GM12878 (cell line): ENCODE data around the gene CROCC. TPM values are rescaled to one million over a fixed set of nuclear protein-coding genes. Genes with fewer than 3 reads are reported as not detected.

Source experiments
- ATAC-seq: fragments of 200-7000 bp; cut with Tn5 transposase; 3 replicates; pipeline ENCODE4 v1.9.1; 2020; ENCODE audit warnings: mild to moderate bottlenecking, moderate library complexity
- BruUV-seq: library from RNA; stranded (reverse); fragments of 400-500 nt; replicated peaks from 2 replicates; lab custom pipeline; 2021; lab: Mats Ljungman, UMichigan
- CTCF ChIA-PET: fragments of 300-600 bp; sonication (Branson Sonifier 250); formaldehyde crosslinking; extraction: SDS; loops from one replicate; lab custom pipeline; 2021; ENCODE audit warnings: inconsistent platforms; lab: Yijun Ruan, JAX
- POLR2A ChIA-PET: fragments of 350-600 bp; formaldehyde crosslinking; extraction: SDS; loops from one replicate; lab custom pipeline; 2021; ENCODE audit warnings: inconsistent platforms; lab: Charles Lee
- RAD21 ChIA-PET: fragments of 300-600 bp; sonication (Branson Sonifier 250); formaldehyde crosslinking; loops from one replicate; lab custom pipeline; 2023; ENCODE audit warnings: antibody characterized with exemption; ENCODE audit not compliant: unreplicated experiment; lab: Charles Lee
- SMC1A ChIA-PET: fragments of 300-600 bp; sonication (Branson Sonifier 250); formaldehyde crosslinking; loops from one replicate; lab custom pipeline; 2023; ENCODE audit not compliant: unreplicated experiment, uncharacterized antibody; lab: Charles Lee
- DNase-seq: peaks from one replicate; pipeline ENCODE4 v3.0.0-alpha.2; 2011; ENCODE audit warnings: low read depth, low spot score
- FAIRE-seq: peaks from 3 replicates; lab custom pipeline; 2011; peaks lifted over from hg19 to GRCh38; lab: Jason Lieb, UNC
- H2AFZ ChIP-seq: 2 replicates; pipeline ENCODE4 v1.6.0; 2011; ENCODE audit warnings: low read depth, low read length, control low read depth; ENCODE audit not compliant: control insufficient read depth
- H3K27ac ChIP-seq: 2 replicates; pipeline ENCODE4 v1.5.1; 2011; ENCODE audit warnings: control low read depth; ENCODE audit not compliant: control insufficient read depth, insufficient read depth
- H3K27me3 ChIP-seq, 2 experiments: replicated peaks in 1 of 2; 2 replicates each; pipeline versions ENCODE4 v1.6.0 to v1.6.1; 2011; ENCODE audit warnings: low read length in 1 of 2; ENCODE audit not compliant: control insufficient read depth in 2 of 2, insufficient read depth in 2 of 2
- H3K36me3 ChIP-seq, 2 experiments: 2 replicates each; pipeline ENCODE4 v1.5.1; 2011; ENCODE audit warnings: low read length in 1 of 2; ENCODE audit not compliant: control insufficient read depth in 2 of 2, insufficient read depth in 2 of 2
- H3K4me1 ChIP-seq: 2 replicates; pipeline ENCODE4 v1.6.1; 2011; ENCODE audit warnings: mild to moderate bottlenecking, low read length, moderate library complexity, mixed read lengths; ENCODE audit not compliant: control insufficient read depth, insufficient read depth
- H3K4me2 ChIP-seq: 2 replicates; pipeline ENCODE4 v1.6.0; 2011; ENCODE audit warnings: control low read depth; ENCODE audit not compliant: control insufficient read depth, insufficient read depth
- H3K4me3 ChIP-seq: fragments of 200-600 bp; sonication (generic); 2 replicates; pipeline ENCODE4 v1.5.1; 2016
- H3K79me2 ChIP-seq: 2 replicates; pipeline ENCODE4 v1.6.0; 2011; ENCODE audit warnings: low read length; ENCODE audit not compliant: control insufficient read depth, insufficient read depth
- H3K9ac ChIP-seq: 2 replicates; pipeline ENCODE4 v1.8.0; 2011; ENCODE audit warnings: low read length, control low read depth, mixed read lengths; ENCODE audit not compliant: control insufficient read depth, insufficient read depth
- H3K9me3 ChIP-seq: replicated peaks from 3 replicates; pipeline ENCODE4 v1.5.1; 2011; ENCODE audit warnings: mild to moderate bottlenecking, low read length; ENCODE audit not compliant: control insufficient read depth, insufficient read depth
- H4K20me1 ChIP-seq: 2 replicates; pipeline ENCODE4 v1.6.0; 2011; ENCODE audit not compliant: control insufficient read depth, insufficient read depth
- CBX3 ChIP-seq: fragments of 200-600 bp; sonication (generic); IDR thresholded peaks from 2 replicates; pipeline ENCODE4 v1.6.1; 2016; ENCODE audit warnings: low read depth, borderline replicate concordance
- EZH2 ChIP-seq: IDR thresholded peaks from 2 replicates; pipeline ENCODE4 v1.6.1; 2012; ENCODE audit warnings: low read depth, mild to moderate bottlenecking, control low read depth, inconsistent platforms, low read length, borderline replicate concordance; ENCODE audit not compliant: control insufficient read depth
- IKZF2 ChIP-seq, 2 experiments: fragments of 450-650 bp; IDR thresholded peaks; 2 replicates each; pipeline ENCODE4 v1.6.1; 2017; ENCODE audit warnings: mild to moderate bottlenecking in 2 of 2, moderate library complexity in 2 of 2
- MXI1 ChIP-seq: fragments of 150-350 bp; IDR thresholded peaks from 2 replicates; pipeline ENCODE4 v1.6.1; 2011; ENCODE audit warnings: low read depth, mild to moderate bottlenecking, inconsistent platforms, low read length, improper control_type of control experiment
- MYB ChIP-seq: fragments of 150-350 bp; IDR thresholded peaks from 2 replicates; pipeline ENCODE4 v1.6.1; 2014; ENCODE audit warnings: mild to moderate bottlenecking, low read depth, low read length, borderline replicate concordance
- RUNX3 ChIP-seq: IDR thresholded peaks from 2 replicates; pipeline ENCODE4 v1.6.1; 2012; ENCODE audit warnings: low read length, inconsistent platforms
- ZNF207 ChIP-seq: fragments of 450-650 bp; IDR thresholded peaks from 2 replicates; pipeline ENCODE4 v1.6.1; 2014; ENCODE audit warnings: antibody characterized with exemption, mild to moderate bottlenecking, borderline replicate concordance
- ZNF217 ChIP-seq: fragments of 450-650 bp; IDR thresholded peaks from 2 replicates; pipeline ENCODE4 v1.6.1; 2017; ENCODE audit warnings: antibody characterized with exemption, mild to moderate bottlenecking
- WGBS: methylation state at CpG from one replicate; pipeline ENCODE4 v1.1.6; 2016; ENCODE audit warnings: low lambda C conversion rate; ENCODE audit not compliant: insufficient replicate concordance, insufficient coverage; ENCODE audit errors: missing lambda C conversion rate; 5-methylcytosine and 5-hydroxymethylcytosine counted together
- in situ Hi-C: fragments of 300-500 bp; cut with MboI; formaldehyde crosslinking; loops from 9 replicates; pipeline ENCODE4 v1.14.3; 2018; ENCODE audit warnings: mixed read lengths
- intact Hi-C: fragments of 100-400 bp; cut with micrococcal nuclease; formaldehyde crosslinking; loops from one replicate; pipeline ENCODE4 v1.14.2; 2022; ENCODE audit not compliant: unreplicated experiment
- polyA plus RNA-seq, 11 experiments: library from polyadenylated mRNA; depleted of rRNA in 4 of 11; unstranded in 6 of 11; stranded (reverse) in 5 of 11; fragments of >200 nt; fragmentation: Nextera tagmentation in 4 of 11; fragmentation: Illumina TruSeq in 1 of 11; extraction: Ambion mirVana in 4 of 11; extraction: Trizol in 1 of 11; gene quantifications; 1 replicate in 1 of 11; 2 replicates in 10 of 11; pipeline versions ENCODE4 v1.2.1 to v1.2.3, GENCODE V29; 2011 to 2016; ENCODE audit warnings: inconsistent platforms in 2 of 11, missing spikeins in 2 of 11, low read depth in 1 of 11
- total RNA-seq, 4 experiments: library from RNA; depleted of rRNA in 3 of 4; stranded (reverse); fragments of >200 nt in 3 of 4; fragmentation: Illumina TruSeq in 1 of 4; extraction: Trizol in 1 of 4; gene quantifications; 2 replicates each; pipeline versions ENCODE4 v1.2.1 to v1.2.3, GENCODE V29; 2013 to 2021
- TF ChIP-seq, protein P1 (sequence below): fragments of 450-650 bp; IDR thresholded peaks from 2 replicates; pipeline ENCODE4 v1.6.1; 2018; ENCODE audit warnings: borderline replicate concordance, mild to moderate bottlenecking; ENCODE audit not compliant: partially characterized antibody
- TF ChIP-seq, protein P2 (sequence below): fragments of 450-650 bp; IDR thresholded peaks from 2 replicates; pipeline ENCODE4 v1.6.1; 2016; ENCODE audit warnings: mild to moderate bottlenecking

Gene CROCC
- total and polyA plus RNA-seq, 10 of the 15 experiments (the other 5 are each of a cell fraction or from before 2014, with no cell fraction given): 0.04 to 5.5 (median 2.3) TPM

DNA sequence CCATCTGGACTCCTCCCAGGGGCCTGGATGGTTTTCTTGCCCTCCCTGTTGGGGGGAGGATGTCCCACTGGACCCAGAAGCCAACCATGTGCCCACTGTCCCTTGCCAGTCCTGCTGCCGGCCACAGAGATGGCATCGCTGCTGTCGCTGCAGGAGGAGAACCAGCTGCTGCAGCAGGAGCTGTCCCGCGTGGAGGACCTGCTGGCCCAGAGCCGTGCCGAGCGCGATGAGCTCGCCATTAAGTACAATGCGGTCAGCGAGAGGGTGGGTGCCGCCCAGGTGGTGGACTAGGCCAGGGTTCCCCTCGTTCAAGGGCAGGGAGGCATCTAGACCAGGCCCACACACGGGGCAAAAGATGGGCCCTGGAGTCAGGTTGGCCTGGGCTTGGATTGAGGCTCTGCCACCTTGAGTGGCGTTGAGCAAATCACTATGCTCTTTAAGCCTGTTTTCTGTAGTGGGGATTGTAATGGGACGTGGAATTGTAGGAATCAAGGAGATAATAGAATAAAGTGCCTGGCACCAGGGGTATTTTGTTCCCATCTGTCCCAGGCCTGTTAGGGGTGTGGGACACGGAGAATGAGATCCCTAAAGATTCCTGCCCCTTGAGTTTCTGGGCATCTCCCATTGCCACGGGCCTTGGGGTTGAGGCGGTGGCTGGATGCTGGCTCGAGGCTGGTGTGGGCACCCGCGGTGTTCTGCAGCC lies 2.6 kb downstream of the CROCC start:
- CTCF ChIA-PET: no interaction called here
- POLR2A ChIA-PET: no interaction called here
- in situ Hi-C loops: no loop called here

DNA sequence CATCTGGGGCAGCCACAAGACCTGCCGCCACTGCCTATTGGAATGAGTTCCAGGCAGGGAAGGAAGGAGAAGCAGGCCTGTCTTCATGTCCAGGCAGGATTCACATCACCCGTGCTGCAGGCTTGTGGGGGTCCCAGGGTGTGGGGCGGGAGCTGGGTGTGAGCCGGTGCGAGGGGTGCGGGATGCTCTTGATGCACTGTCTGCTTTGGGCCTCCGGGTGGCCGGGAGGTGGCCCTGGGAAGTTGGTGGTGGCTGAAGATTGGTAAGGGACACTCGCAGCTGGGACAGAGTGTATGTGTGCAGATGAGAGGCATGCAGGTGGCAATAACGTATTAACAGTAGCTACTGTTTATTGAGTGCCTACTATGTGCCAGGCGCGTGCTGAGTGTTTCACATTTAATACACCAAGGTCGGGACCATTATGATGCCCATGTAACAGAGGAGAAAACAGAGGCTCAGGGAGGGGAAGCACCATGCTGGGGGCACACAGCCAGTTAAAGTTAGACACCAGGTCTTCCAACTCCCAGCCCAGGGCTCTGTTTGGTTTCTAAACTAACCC lies 3.3 kb downstream of the CROCC start:
- Histone ChIP-seq H3K9me3 (no peaks in the 10 kb centered on the region), H4K20me1 (no peaks in the 10 kb centered on the region), H3K36me3 (no peaks in the 10 kb centered on the region), H3K79me2 (no peaks in the 10 kb centered on the region), H3K4me1 (no peaks in the 10 kb centered on the region), H3K27me3 (no peaks in the 10 kb centered on the region), H3K4me3 (no peak overlapping the region), H3K27ac (no peak overlapping the region), H3K4me2 (no peak overlapping the region), H2AFZ (no peak overlapping the region), H3K9ac (no peak overlapping the region)
- FAIRE-seq (no peak), DNase-seq (no peak), ATAC-seq (no peak)
- ChIA-PET POLR2A (no interaction called here), SMC1A (no interaction called here), CTCF (no interaction called here), RAD21 (no interaction called here)
- in situ Hi-C loops: no loop called here
- intact Hi-C loops: no loop called here
- 59% methylated on average over 13 of the region's 13 CpGs for WGBS
- no TSS peak for BruUV-seq
- TF ChIP-seq, protein P1, sequence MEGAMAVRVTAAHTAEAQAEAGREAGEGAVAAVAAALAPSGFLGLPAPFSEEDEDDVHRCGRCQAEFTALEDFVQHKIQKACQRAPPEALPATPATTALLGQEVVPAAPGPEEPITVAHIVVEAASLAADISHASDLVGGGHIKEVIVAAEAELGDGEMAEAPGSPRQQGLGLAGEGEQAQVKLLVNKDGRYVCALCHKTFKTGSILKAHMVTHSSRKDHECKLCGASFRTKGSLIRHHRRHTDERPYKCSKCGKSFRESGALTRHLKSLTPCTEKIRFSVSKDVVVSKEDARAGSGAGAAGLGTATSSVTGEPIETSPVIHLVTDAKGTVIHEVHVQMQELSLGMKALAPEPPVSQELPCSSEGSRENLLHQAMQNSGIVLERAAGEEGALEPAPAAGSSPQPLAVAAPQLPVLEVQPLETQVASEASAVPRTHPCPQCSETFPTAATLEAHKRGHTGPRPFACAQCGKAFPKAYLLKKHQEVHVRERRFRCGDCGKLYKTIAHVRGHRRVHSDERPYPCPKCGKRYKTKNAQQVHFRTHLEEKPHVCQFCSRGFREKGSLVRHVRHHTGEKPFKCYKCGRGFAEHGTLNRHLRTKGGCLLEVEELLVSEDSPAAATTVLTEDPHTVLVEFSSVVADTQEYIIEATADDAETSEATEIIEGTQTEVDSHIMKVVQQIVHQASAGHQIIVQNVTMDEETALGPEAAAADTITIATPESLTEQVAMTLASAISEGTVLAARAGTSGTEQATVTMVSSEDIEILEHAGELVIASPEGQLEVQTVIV: no peak
- TF ChIP-seq ZNF217 (no peak), ZNF207 (no peak), IKZF2 (IDR thresholded peaks at IDR 0.05) (no peak), EZH2 (no peak), RUNX3 (no peak), MYB (no peak)
- TF ChIP-seq, protein P2, sequence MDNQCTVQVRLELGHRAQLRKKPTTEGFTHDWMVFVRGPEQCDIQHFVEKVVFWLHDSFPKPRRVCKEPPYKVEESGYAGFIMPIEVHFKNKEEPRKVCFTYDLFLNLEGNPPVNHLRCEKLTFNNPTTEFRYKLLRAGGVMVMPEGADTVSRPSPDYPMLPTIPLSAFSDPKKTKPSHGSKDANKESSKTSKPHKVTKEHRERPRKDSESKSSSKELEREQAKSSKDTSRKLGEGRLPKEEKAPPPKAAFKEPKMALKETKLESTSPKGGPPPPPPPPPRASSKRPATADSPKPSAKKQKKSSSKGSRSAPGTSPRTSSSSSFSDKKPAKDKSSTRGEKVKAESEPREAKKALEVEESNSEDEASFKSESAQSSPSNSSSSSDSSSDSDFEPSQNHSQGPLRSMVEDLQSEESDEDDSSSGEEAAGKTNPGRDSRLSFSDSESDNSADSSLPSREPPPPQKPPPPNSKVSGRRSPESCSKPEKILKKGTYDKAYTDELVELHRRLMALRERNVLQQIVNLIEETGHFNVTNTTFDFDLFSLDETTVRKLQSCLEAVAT: no peak

More for the DNA sequence above, 2.6 kb downstream of the CROCC start:
- Histone ChIP-seq H3K9ac (no peak overlapping the region), H3K4me1 (no peaks in the 10 kb centered on the region), H3K27me3 (no peaks in the 10 kb centered on the region), H3K36me3 (no peaks in the 10 kb centered on the region), H2AFZ (no peak overlapping the region), H3K9me3 (no peaks in the 10 kb centered on the region), H3K27ac (no peak overlapping the region), H3K79me2 (no peaks in the 10 kb centered on the region), H3K4me2 (no peak overlapping the region), H3K4me3 (no peak overlapping the region), H4K20me1 (no peaks in the 10 kb centered on the region)
- 55% methylated on average over 23 of the region's 23 CpGs for WGBS
- DNase-seq (no peak), FAIRE-seq (no peak), ATAC-seq (no peak)
- SMC1A ChIA-PET: no interaction called here
- intact Hi-C loops: no loop called here
- RAD21 ChIA-PET: no interaction called here
- no TSS peak for BruUV-seq
- no peak for TF ChIP-seq CBX3
- TF ChIP-seq MXI1: no peak
